IMR-90 (cell line): ENCODE data around the gene SRC. TPM values are rescaled to one million over a fixed set of nuclear protein-coding genes. Genes with fewer than 3 reads are reported as not detected.
A peak's percentile ranks its signal among the peaks of the same experiment; 100 is the strongest.

Experiments
- ATAC-seq: fragments of 200-7000 bp; cut with Tn5 transposase; 2 replicates; pipeline ENCODE4 v1.9.1; 2020; ENCODE audit warnings: low read depth, mild to moderate bottlenecking, moderate library complexity
- BruUV-seq: library from RNA; stranded (reverse); fragments of 400-500 nt; replicated peaks from 2 replicates; lab custom pipeline; 2021; lab: Mats Ljungman, UMichigan
- CTCF ChIA-PET: fragments of 300-600 bp; formaldehyde crosslinking; extraction: SDS; loops from one replicate; lab custom pipeline; 2021; ENCODE audit warnings: antibody characterized with exemption; lab: Yijun Ruan, JAX
- POLR2A ChIA-PET: fragments of 300-600 bp; sonication (Branson Sonifier 250); formaldehyde crosslinking; loops from one replicate; lab custom pipeline; 2022; ENCODE audit warnings: antibody characterized with exemption; ENCODE audit not compliant: unreplicated experiment; lab: Charles Lee
- DNase-seq: peaks from one replicate; pipeline ENCODE4 v3.0.0; 2013
- H2AFZ ChIP-seq: replicated peaks from 2 replicates; pipeline ENCODE3; 2013; ENCODE audit warnings: low read length, mild to moderate bottlenecking; ENCODE audit not compliant: poor library complexity
- H2AK5ac ChIP-seq: 2 replicates; pipeline ENCODE4 v1.6.1; 2013; ENCODE audit warnings: low read depth, low read length, inconsistent platforms
- H2AK9ac ChIP-seq: replicated peaks from 2 replicates; pipeline ENCODE3; 2013; ENCODE audit warnings: mild to moderate bottlenecking, low read depth, low read length, moderate library complexity; ENCODE audit not compliant: poor library complexity
- H2BK120ac ChIP-seq: 2 replicates; pipeline ENCODE4 v1.6.1; 2013; ENCODE audit warnings: low read depth, low read length, inconsistent platforms
- H2BK15ac ChIP-seq: 3 replicates; pipeline ENCODE4 v1.6.1; 2013; ENCODE audit warnings: low read depth, low read length, inconsistent platforms
- H2BK20ac ChIP-seq: 2 replicates; pipeline ENCODE4 v1.6.1; 2013; ENCODE audit warnings: low read depth, mild to moderate bottlenecking, inconsistent platforms, low read length, moderate library complexity
- H2BK5ac ChIP-seq: 2 replicates; pipeline ENCODE4 v1.6.1; 2013; ENCODE audit warnings: mild to moderate bottlenecking, low read depth, low read length, inconsistent platforms; ENCODE audit not compliant: poor library complexity, severe bottlenecking
- H3K14ac ChIP-seq: replicated peaks from 2 replicates; pipeline ENCODE4 v1.6.1; 2013; ENCODE audit warnings: low read depth, low read length, inconsistent platforms
- H3K18ac ChIP-seq: 2 replicates; pipeline ENCODE4 v1.6.1; 2013; ENCODE audit warnings: low read depth, low read length, control low read depth
- H3K23ac ChIP-seq: 2 replicates; pipeline ENCODE4 v1.6.1; 2013; ENCODE audit warnings: low read depth, low read length, inconsistent platforms
- H3K27ac ChIP-seq: 2 replicates; pipeline ENCODE4 v1.5.1; 2013; ENCODE audit warnings: mild to moderate bottlenecking, control low read depth, low read length; ENCODE audit not compliant: insufficient read depth
- H3K27me3 ChIP-seq: 2 replicates; pipeline ENCODE4 v1.6.1; 2013; ENCODE audit warnings: low read length; ENCODE audit not compliant: control insufficient read depth, insufficient read depth
- H3K36me3 ChIP-seq: 2 replicates; pipeline ENCODE4 v1.6.1; 2013; ENCODE audit warnings: low read length, mixed read lengths; ENCODE audit not compliant: control insufficient read depth, insufficient read depth
- H3K4ac ChIP-seq: 2 replicates; pipeline ENCODE4 v1.6.1; 2013; ENCODE audit warnings: low read depth, low read length, inconsistent platforms
- H3K4me1 ChIP-seq: 2 replicates; pipeline ENCODE4 v1.6.1; 2013; ENCODE audit warnings: low read length, mixed read lengths; ENCODE audit not compliant: control insufficient read depth, insufficient read depth
- H3K4me2 ChIP-seq: 2 replicates; pipeline ENCODE4 v1.6.1; 2013; ENCODE audit warnings: low read depth, mild to moderate bottlenecking, control low read depth, low read length, moderate library complexity
- H3K4me3 ChIP-seq: 2 replicates; pipeline ENCODE4 v1.5.1; 2013; ENCODE audit warnings: low read depth, mild to moderate bottlenecking, control low read depth, low read length, moderate library complexity; ENCODE audit not compliant: insufficient read depth
- H3K56ac ChIP-seq: 2 replicates; pipeline ENCODE4 v1.6.1; 2013; ENCODE audit warnings: low read length, inconsistent platforms; ENCODE audit not compliant: insufficient read depth; ENCODE audit errors: extremely low read depth
- H3K79me1 ChIP-seq, 2 experiments: 2 replicates each; pipeline ENCODE4 v1.6.1; 2013; ENCODE audit warnings: low read length in 2 of 2, inconsistent platforms in 1 of 2, low read depth in 1 of 2
- H3K9ac ChIP-seq: 2 replicates; pipeline ENCODE4 v1.6.1; 2013; ENCODE audit warnings: low read depth, low read length, control low read depth
- H3K9me1 ChIP-seq: 2 replicates; pipeline ENCODE4 v1.6.1; 2013; ENCODE audit warnings: low read length, inconsistent platforms; ENCODE audit not compliant: insufficient read depth
- H3K9me3 ChIP-seq: 2 replicates; pipeline ENCODE4 v1.6.1; 2013; ENCODE audit warnings: low read length; ENCODE audit not compliant: control insufficient read depth, insufficient read depth
- H4K20me1 ChIP-seq: 2 replicates; pipeline ENCODE4 v1.6.1; 2013; ENCODE audit warnings: low read length, inconsistent platforms; ENCODE audit not compliant: insufficient read depth
- H4K5ac ChIP-seq: 2 replicates; pipeline ENCODE4 v1.6.1; 2013; ENCODE audit warnings: mild to moderate bottlenecking, low read depth, low read length, control low read depth
- H4K8ac ChIP-seq, 2 experiments: 2 replicates each; pipeline ENCODE4 v1.6.1; 2013; ENCODE audit warnings: low read depth in 2 of 2, low read length in 2 of 2, control low read depth in 1 of 2, inconsistent platforms in 1 of 2
- H4K91ac ChIP-seq: 2 replicates; pipeline ENCODE4 v1.6.1; 2013; ENCODE audit warnings: low read depth, low read length, inconsistent platforms; ENCODE audit not compliant: insufficient read depth
- POLR2A ChIP-seq: IDR thresholded peaks from 2 replicates; pipeline ENCODE4 v1.6.1; 2012; ENCODE audit warnings: mild to moderate bottlenecking, low read depth, low read length
- RFX5 ChIP-seq: IDR thresholded peaks from 2 replicates; pipeline ENCODE4 v1.8.0; 2012; ENCODE audit warnings: low read depth, mild to moderate bottlenecking, low read length, moderate library complexity
- WGBS, 2 experiments: methylation state at CpG; one replicate each; pipeline versions ENCODE4 v1.1.5 to v1.1.7; 2013; ENCODE audit warnings: missing lambda C conversion rate in 2 of 2; ENCODE audit not compliant: insufficient read length in 1 of 2; ENCODE audit errors: extremely low coverage in 2 of 2; 5-methylcytosine and 5-hydroxymethylcytosine counted together
- dilution Hi-C: fragments of 300-500 bp; cut with HindIII; formaldehyde crosslinking; loops from one replicate; pipeline ENCODE4 v1.14.3; 2018; ENCODE audit warnings: low sequenced_read_pairs; ENCODE audit not compliant: unreplicated experiment
- in situ Hi-C: fragments of 300-500 bp; cut with MboI; formaldehyde crosslinking; loops from 3 replicates; pipeline ENCODE4 v1.14.3; 2019; ENCODE audit warnings: low sequenced_read_pairs, inconsistent platforms, mixed read lengths
- intact Hi-C: fragments of 100-400 bp; cut with micrococcal nuclease; formaldehyde crosslinking; loops from 2 replicates; pipeline ENCODE4 v1.10.0; 2022
- polyA plus RNA-seq, 3 experiments: library from polyadenylated mRNA; depleted of rRNA; stranded (reverse); fragments of >200 nt; gene quantifications; 2 replicates each; pipeline ENCODE4 v1.2.3, GENCODE V29; 2012; ENCODE audit warnings: low replicate concordance in 1 of 3
- total RNA-seq: library from RNA; depleted of rRNA; stranded (reverse); fragments of >200 nt; gene quantifications from 2 replicates; pipeline ENCODE4 v1.2.3, GENCODE V29; 2012
- TF ChIP-seq, protein P1 (sequence below): conservative IDR thresholded peaks from 2 replicates; pipeline ENCODE4 v1.5.1; 2012; ENCODE audit warnings: mild to moderate bottlenecking, low read depth, low read length, improper control_type of control experiment

Gene SRC
- total and polyA plus RNA-seq, 2 of the 4 experiments (the other 2 are of a cell fraction): 7.0 to 24.2 TPM

DNA sequence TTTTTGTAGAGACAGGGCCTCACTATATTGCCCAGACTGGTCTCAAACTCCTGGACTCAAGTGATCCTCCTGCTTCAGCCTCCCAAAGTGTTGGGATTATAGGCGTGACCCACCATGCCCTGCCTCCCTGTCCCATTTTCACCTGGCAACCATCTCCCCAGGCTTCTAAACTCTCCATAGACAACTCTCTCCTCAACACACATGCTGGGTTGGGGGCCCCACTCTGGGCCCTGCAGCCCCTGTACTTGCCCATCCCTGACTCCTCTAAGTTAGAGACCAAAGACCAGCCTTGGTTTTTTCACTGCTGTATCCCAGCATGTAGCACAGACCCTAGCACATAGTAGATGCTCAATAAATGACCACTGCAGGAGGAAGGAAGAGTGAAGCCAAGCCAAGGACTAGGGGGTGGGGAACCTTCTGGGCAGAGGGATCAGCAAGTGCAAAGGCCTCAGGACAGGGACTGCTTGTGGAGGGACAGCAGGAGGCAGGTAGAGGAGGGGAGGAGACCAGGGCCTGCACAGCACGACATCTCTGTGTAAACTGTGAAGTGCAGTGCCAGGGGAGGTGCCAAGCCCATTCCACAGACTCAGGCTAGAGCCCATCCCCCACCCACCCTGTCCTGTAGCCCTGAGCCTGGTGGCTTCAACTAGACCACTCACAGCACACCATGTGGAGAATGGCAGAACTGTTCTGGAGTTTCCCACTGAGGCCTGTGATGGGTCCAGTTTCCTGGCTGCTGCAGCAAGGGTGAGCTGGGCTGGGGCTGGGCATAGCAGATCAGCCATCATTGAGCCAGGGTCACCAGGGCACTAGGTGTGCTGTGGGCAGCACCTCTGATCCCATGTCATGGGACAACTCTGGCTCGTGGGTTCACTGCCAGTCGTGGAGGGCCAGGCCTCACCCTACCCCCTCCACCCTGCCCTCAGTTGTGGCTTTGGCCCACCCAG is 3.4 kb upstream of the SRC start:
- Histone ChIP-seq H3K27ac (no peak overlapping the region), H2BK5ac (no peak overlapping the region), H3K18ac (no peak overlapping the region), H2BK15ac (no peak overlapping the region), H2BK120ac (no peak overlapping the region), H3K79me1 (peaks cover 6 to 19% of the 10 kb centered on the region in 2 experiments; a peak in 3 of 4 replicates), H3K4me1 (peaks cover 9% of the 10 kb centered on the region), H3K9me1 (peaks cover 11% of the 10 kb centered on the region), H3K14ac (no peak overlapping the region; the same call in 1 of the 2 replicates), H3K23ac (no peak overlapping the region), H3K4me2 (no peak overlapping the region), H3K4me3 (no peak overlapping the region), H4K8ac (no peak overlapping the region), H3K9me3 (no peaks in the 10 kb centered on the region), H2AFZ (peak overlapping the region; percentile 63), H3K4ac (no peak overlapping the region), H2AK5ac (peak overlapping the region; percentile 39; the same call in 1 of the 2 replicates), H2BK20ac (0 out of 2 replicates have a peak overlapping the region, but pooled peaks have one; percentile 24), H3K27me3 (no peaks in the 10 kb centered on the region), H3K9ac (no peak overlapping the region), H3K56ac (no peak overlapping the region), H4K5ac (no peak overlapping the region), H3K36me3 (no peaks in the 10 kb centered on the region), H4K91ac (no peak overlapping the region; the same call in 1 of the 2 replicates), H4K20me1 (peaks cover 8% of the 10 kb centered on the region), H2AK9ac (no peak overlapping the region)
- DNase-seq (no peak), ATAC-seq (no peak)
- no TSS peak for BruUV-seq
- TF ChIP-seq RFX5: no peak
- no peak for TF ChIP-seq POLR2A
- TF ChIP-seq, protein P1, sequence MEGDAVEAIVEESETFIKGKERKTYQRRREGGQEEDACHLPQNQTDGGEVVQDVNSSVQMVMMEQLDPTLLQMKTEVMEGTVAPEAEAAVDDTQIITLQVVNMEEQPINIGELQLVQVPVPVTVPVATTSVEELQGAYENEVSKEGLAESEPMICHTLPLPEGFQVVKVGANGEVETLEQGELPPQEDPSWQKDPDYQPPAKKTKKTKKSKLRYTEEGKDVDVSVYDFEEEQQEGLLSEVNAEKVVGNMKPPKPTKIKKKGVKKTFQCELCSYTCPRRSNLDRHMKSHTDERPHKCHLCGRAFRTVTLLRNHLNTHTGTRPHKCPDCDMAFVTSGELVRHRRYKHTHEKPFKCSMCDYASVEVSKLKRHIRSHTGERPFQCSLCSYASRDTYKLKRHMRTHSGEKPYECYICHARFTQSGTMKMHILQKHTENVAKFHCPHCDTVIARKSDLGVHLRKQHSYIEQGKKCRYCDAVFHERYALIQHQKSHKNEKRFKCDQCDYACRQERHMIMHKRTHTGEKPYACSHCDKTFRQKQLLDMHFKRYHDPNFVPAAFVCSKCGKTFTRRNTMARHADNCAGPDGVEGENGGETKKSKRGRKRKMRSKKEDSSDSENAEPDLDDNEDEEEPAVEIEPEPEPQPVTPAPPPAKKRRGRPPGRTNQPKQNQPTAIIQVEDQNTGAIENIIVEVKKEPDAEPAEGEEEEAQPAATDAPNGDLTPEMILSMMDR: peak; percentile 22; the same call in 1 of the 2 replicates
- dilution Hi-C loops: no loop called here
- in situ Hi-C loops: no loop called here
- POLR2A ChIA-PET: no interaction called here
- intact Hi-C loops: no loop called here
- CTCF ChIA-PET: no interaction called here
- WGBS, 2 experiments: no CpG with 5 or more reads among the region's 4 CpGs
